ENCODE measurements around the gene CAMK2A.

DNA sequence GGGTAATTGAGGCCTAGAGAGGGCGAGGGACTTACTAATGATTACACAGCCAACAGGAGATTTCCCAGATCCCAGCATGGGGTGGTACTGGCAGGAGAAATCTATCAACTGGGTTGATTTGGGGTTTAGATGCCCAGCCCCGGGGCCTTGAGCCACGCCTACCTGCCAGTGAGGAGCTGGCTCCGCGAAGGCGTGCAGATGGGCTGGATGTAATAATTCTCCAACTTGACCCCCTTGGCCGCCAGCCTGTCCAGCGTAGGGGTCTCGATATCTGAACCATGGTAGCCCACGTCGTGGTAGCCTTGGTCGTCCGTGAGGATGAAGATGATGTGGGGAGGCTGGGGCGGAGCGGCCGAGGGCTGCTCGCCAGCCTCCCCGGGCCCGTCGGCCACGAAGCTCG, 12.3 kb upstream of the CAMK2A start:
- TF ChIP-seq CTCF (conservative IDR thresholded peaks at IDR 0.05; ENCODE audit: low read length) (no peak), EZH2phosphoT487 (IDR thresholded peaks at IDR 0.05; ENCODE audit: borderline replicate concordance, low read depth, low read length) (no peak)
